Right cardiac atrium (tissue), 5 donors: ENCODE results near the gene THRB. TPM values are rescaled to one million over a fixed set of nuclear protein-coding genes. Genes with fewer than 3 reads are reported as not detected.

ENCODE experiments used
- ATAC-seq, 2 donors: fragments of 200-7000 bp; cut with Tn5 transposase; one replicate each; pipeline versions ENCODE4 v1.8.0 to v1.9.1; 2020; ENCODE audit warnings: moderate library complexity in 2 of 2, mild to moderate bottlenecking in 1 of 2
- DNase-seq, 3 donors: peaks; one replicate each; pipeline ENCODE4 v3.0.0-alpha.2; 2020
- H3K27ac ChIP-seq: one replicate; pipeline ENCODE4 v1.5.1; 2013; ENCODE audit warnings: mild to moderate bottlenecking, low read length, control low read depth, moderate library complexity
- H3K27me3 ChIP-seq: one replicate; pipeline ENCODE4 v1.6.1; 2013; ENCODE audit not compliant: control insufficient read depth, insufficient read depth
- H3K4me1 ChIP-seq: one replicate; pipeline ENCODE4 v1.6.1; 2013; ENCODE audit warnings: low read length; ENCODE audit not compliant: control insufficient read depth, insufficient read depth
- H3K4me3 ChIP-seq: one replicate; pipeline ENCODE4 v1.5.1; 2013; ENCODE audit warnings: low read length, control low read depth
- H3K9me3 ChIP-seq: one replicate; pipeline ENCODE4 v1.6.1; 2013; ENCODE audit warnings: low read length; ENCODE audit not compliant: control insufficient read depth
- WGBS: extraction: QIAGEN DNeasy Blood & Tissue Kit; methylation state at CpG from one replicate; pipeline ENCODE4 v1.1.7; 2013; 5-methylcytosine and 5-hydroxymethylcytosine counted together
- intact Hi-C, 4 donors: fragments of 100-400 bp; cut with DNase I; formaldehyde crosslinking; loops; one replicate each; pipeline versions ENCODE4 v1.11.0 to v1.14.0; 2022 to 2023
- polyA plus RNA-seq: library from polyadenylated mRNA; stranded (reverse); fragments of 200-250 nt; gene quantifications from one replicate; pipeline ENCODE4 v1.2.3, GENCODE V29; 2013
- total RNA-seq, 4 donors: library from RNA; stranded (reverse); fragmentation: NEBNext Ultra II Directional; extraction: Animal tissue kit (Norgen Biotek cat#: 25700); gene quantifications; one replicate each; pipeline ENCODE4 v1.2.1, GENCODE V29; 2021
- donor health status: healthy with polysubstance abuse.
- donor health status: DM: no; HTN: yes; CAD: no.
- donor health status: DM: no; HTN: no; CAD: no.
- donor health status: DM: no; HTN: yes; CAD: no; lungs with severe emphysema.
- donor health status: DM: yes; HTN: yes; CAD: no.

THRB gene
- total and polyA plus RNA-seq, 5 donors = 5.3 to 25.0 (median 18.5) TPM

DNA sequence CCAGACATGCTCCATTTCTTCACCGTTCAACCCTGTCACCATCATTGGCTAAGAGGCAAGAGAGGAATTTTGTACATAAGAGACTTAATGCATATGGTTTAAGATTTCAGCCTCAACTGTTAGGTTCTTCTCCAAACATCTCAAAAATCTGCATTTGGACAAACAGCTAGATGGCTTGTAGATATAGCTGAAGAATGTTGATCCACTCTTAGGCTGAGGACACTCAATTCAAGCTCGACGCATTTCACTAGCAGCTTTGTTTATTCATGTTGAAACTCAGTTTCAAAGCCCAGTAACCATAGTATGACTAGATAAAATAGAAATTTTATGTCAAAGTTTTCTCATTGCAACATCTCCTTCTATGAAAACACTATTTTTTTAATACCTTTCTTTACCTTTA, 208.2 kb downstream of the THRB start:
- intact Hi-C loops = no loop called here
- H3K4me3 ChIP-seq = no peak overlapping the region
- no peak for ATAC-seq
- no peaks in the 10 kb centered on the region for H3K27me3 ChIP-seq
- no peak overlapping the region for H3K27ac ChIP-seq
- H3K9me3 ChIP-seq = no peaks in the 10 kb centered on the region
- 91% methylated on average over 3 of the region's 3 CpGs for WGBS
- H3K4me1 ChIP-seq = peaks cover 5% of the 10 kb centered on the region
- DNase-seq = no peak

DNA sequence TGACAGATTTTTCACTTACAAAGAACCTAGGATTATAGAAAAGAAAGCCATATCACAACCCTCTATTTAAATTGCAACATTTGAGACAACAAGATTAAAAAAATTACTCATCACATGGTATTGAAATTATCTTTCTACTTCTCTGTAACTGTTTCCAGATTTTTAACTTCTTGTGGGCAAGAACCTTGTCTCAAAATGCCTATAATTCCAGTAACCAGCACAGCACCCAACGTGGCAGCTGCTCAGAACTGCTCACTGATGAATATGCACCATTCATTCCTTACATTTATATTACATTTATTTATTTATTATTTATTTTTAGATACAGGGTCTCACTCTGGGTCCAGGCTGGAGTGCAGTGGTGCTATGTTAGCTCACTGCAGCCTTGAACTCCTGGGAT, 216.1 kb downstream of the THRB start:
- Histone ChIP-seq H3K9me3 (no peaks in the 10 kb centered on the region), H3K4me3 (no peak overlapping the region), H3K27me3 (no peaks in the 10 kb centered on the region), H3K27ac (no peak overlapping the region), H3K4me1 (no peaks in the 10 kb centered on the region)
- intact Hi-C loops = no loop called here
- DNase-seq (no peak), ATAC-seq (no peak)
- WGBS = 72% methylated on average over 1 of the region's 1 CpG

DNA sequence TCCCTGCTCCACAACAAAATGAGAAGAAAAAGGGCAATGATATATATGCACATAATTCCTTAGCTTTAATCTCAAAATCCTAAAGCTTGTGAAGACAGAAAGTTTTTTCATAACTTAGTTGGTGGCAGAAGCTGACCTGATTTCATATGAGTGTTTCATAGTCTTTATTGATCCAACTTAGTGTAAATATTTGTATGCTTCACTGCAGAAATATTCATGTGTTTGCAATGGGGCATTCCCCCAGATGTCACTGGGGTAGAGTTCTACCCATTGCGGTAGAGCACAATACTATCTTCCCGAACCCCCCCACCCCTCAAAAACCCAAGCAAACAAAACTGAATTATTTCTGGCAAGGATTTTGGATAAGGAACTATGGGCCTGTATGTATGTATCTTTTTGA, 221.2 kb downstream of the THRB start:
- ATAC-seq (no peak), DNase-seq (no peak)
- H3K27ac ChIP-seq = no peak overlapping the region
- H3K4me1 ChIP-seq = no peaks in the 10 kb centered on the region
- H3K4me3 ChIP-seq = no peak overlapping the region
- H3K9me3 ChIP-seq = no peaks in the 10 kb centered on the region
- intact Hi-C loops = no loop called here
- 97% methylated on average over 2 of the region's 2 CpGs for WGBS
- no peaks in the 10 kb centered on the region for H3K27me3 ChIP-seq

DNA sequence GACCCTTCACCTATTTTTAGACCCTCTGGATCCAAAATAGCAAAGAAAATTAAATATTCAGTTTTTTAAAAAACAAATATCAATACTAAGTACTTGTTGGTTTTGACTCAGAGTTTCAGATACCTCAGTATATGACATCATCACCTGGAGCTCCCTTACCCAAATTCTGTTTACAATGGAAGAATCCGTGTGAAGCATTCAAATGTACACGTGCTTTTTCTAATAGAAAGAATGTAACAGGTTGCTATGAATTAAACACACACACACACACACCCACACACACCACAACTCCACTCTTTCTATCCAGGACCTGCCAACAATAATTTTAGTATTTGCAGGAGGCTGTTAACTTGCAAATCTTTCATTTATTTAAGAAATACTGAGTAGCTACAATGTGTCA, 221.8 kb downstream of the THRB start:
- Histone ChIP-seq H3K9me3 (no peaks in the 10 kb centered on the region), H3K4me3 (no peak overlapping the region), H3K27me3 (no peaks in the 10 kb centered on the region), H3K4me1 (no peaks in the 10 kb centered on the region), H3K27ac (no peak overlapping the region)
- WGBS = 73% methylated on average over 2 of the region's 2 CpGs
- ATAC-seq = no peak
- intact Hi-C loops = no loop called here
- DNase-seq = no peak

DNA sequence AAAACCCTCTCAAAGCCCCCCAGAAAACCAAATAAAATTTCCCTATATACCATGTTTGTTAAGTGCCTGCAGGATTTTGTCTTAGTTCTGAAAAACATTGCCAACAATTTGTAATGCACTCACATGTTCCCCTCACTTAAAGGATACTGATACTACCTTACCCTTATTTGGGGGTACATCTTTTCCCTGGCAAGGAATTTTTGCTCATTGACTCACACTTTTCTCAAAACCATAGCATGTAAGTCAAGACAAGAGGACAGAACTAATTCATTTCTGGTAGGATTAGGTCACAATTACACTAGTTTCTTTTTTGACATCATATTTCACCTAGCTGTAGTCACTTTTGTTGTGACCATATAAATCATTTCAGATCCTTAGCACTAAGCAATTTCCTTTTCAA, 222.2 kb downstream of the THRB start:
- no peaks in the 10 kb centered on the region for H3K9me3 ChIP-seq
- H3K27ac ChIP-seq = no peak overlapping the region
- H3K27me3 ChIP-seq = no peaks in the 10 kb centered on the region
- intact Hi-C loops = no loop called here
- H3K4me1 ChIP-seq = no peaks in the 10 kb centered on the region
- no peak overlapping the region for H3K4me3 ChIP-seq
- no peak for DNase-seq
- ATAC-seq = no peak

DNA sequence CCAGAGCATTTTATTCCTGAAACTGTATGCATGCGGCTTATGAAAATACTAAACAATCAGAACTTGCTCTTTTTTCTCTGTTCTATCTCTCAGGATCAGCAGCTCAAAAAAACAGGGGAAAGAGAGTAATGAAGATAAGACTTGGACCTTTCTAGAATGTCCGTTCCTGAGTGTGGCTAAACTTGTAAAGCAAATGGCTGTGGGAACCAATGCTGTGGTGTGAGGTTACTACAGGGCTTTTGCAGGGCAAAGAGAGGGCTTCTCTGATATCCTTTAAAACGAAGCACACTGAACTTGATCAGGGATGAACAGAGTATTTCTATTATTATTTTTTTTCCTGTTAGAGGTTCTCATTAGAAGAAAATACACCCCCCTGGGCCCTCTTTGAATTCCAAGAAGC, 223.4 kb downstream of the THRB start:
- H3K4me3 ChIP-seq = no peak overlapping the region
- no peak for ATAC-seq
- H3K4me1 ChIP-seq = no peaks in the 10 kb centered on the region
- WGBS = 64% methylated on average over 3 of the region's 3 CpGs
- no peaks in the 10 kb centered on the region for H3K9me3 ChIP-seq
- no peak for DNase-seq
- intact Hi-C loops = no loop called here
- H3K27ac ChIP-seq = no peak overlapping the region
- no peaks in the 10 kb centered on the region for H3K27me3 ChIP-seq

DNA sequence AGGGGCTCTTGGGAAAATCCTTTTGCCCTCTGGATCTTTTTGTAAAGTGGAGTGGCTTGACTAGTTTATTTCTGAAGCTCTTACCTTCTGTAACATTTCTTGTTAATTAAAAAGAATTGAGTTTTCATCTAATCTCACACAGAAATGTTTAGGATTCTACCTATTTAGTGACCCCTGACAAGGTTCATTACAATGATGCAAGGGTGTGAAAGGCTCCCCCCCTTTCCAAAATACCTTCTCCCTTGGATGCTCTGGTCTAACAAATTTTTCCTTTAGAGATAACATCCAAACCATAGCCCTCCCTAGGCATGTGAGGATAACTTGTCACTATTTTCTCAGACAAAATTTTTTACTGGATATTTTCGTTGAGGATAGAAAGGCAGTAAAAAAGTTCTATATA, 223.9 kb downstream of the THRB start:
- Histone ChIP-seq H3K27me3 (no peaks in the 10 kb centered on the region), H3K27ac (no peak overlapping the region), H3K9me3 (no peaks in the 10 kb centered on the region), H3K4me1 (no peaks in the 10 kb centered on the region), H3K4me3 (no peak overlapping the region)
- WGBS = 78% methylated on average over 1 of the region's 1 CpG
- no peak for DNase-seq
- intact Hi-C loops = no loop called here
- ATAC-seq = no peak

DNA sequence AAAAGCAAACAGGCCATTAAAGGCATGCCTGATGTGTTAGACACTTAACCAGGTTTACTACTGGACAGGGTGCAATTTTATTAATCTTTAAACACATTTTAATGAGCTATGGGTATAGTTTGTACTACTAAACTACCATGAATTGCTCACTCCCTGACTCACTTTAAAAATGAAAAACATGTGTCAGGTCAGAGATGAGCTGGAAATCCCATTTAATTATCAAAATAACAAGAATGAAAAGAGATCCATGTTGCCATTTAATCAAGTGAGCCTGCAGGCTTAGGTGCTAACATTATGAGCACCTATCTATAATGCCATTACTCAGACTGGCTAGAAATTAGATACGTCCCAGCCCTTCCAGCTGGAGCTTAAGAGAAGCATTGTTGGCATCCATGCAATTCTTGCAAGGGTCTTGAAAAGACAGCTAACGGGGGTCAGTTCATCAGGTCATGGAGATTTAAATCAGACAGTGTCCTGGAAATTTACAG, 224.4 kb downstream of the THRB start:
- Histone ChIP-seq H3K4me1 (no peaks in the 10 kb centered on the region), H3K9me3 (no peaks in the 10 kb centered on the region), H3K27ac (no peak overlapping the region), H3K4me3 (no peak overlapping the region), H3K27me3 (no peaks in the 10 kb centered on the region)
- intact Hi-C loops = no loop called here
- no peak for ATAC-seq
- 79% methylated on average over 2 of the region's 2 CpGs for WGBS
- no peak for DNase-seq

DNA sequence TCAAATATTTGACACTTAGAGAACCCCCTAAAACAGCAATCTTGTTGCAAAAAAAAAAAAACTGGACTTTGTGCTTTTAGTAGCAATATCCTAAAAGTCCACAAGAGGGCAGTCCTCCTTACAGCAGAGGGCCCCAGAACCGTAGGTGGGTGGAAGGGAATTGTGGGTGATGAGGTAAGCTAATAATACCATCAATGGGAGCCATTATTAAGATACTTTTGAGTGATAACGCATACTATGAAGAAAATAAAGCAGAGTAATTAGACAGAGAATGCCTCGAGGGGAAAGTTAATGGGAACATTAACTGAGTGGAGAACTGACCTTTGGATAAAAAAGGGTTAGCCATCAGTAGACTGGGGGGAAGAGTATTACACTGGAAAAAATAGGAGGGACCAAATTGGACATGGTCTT, 229.9 kb downstream of the THRB start:
- intact Hi-C loops = loop anchor here (5.0 to 10.0 kb wide), 2 partner anchors 230 to 233 kb away; partner anchors contain the start of gene THRB (in 2 of the 4)
- peak; percentile 29 to 65 for ATAC-seq
- Histone ChIP-seq H3K4me3 (no peak overlapping the region), H3K27me3 (no peaks in the 10 kb centered on the region), H3K4me1 (peaks cover 2% of the 10 kb centered on the region), H3K27ac (no peak overlapping the region), H3K9me3 (no peaks in the 10 kb centered on the region)
- peak in 1 of 3 donors; percentile 26 for DNase-seq
- WGBS = 49% methylated on average over 3 of the region's 3 CpGs

DNA sequence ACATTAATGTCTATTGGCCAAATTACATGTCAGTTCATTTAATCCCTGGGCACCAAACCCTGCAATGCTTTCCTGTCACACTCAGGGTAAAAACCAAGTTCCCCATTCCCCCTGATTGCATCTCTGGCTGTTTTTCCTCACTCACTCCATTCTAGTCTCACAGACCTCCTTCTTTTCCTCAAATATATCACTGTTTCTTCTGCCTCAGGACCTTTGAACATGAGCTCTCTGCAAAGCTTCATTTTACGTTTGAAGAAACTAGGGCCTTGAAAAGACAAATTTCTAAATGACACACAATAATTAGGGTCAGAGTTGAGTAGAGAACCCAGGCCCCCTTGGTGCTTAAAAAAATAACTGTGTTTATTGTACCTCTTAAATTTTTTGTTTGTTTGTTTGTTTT, 230.6 kb downstream of the THRB start:
- peaks cover 2% of the 10 kb centered on the region for H3K4me1 ChIP-seq
- no peaks in the 10 kb centered on the region for H3K27me3 ChIP-seq
- DNase-seq = no peak
- H3K27ac ChIP-seq = no peak overlapping the region
- WGBS = 97% methylated on average over 1 of the region's 1 CpG
- H3K4me3 ChIP-seq = no peak overlapping the region
- intact Hi-C loops = loop anchor here (5.0 to 10.0 kb wide), 2 partner anchors 231 to 233 kb away; partner anchors contain the start of gene THRB (in 2 of the 4)
- no peak for ATAC-seq
- no peaks in the 10 kb centered on the region for H3K9me3 ChIP-seq

DNA sequence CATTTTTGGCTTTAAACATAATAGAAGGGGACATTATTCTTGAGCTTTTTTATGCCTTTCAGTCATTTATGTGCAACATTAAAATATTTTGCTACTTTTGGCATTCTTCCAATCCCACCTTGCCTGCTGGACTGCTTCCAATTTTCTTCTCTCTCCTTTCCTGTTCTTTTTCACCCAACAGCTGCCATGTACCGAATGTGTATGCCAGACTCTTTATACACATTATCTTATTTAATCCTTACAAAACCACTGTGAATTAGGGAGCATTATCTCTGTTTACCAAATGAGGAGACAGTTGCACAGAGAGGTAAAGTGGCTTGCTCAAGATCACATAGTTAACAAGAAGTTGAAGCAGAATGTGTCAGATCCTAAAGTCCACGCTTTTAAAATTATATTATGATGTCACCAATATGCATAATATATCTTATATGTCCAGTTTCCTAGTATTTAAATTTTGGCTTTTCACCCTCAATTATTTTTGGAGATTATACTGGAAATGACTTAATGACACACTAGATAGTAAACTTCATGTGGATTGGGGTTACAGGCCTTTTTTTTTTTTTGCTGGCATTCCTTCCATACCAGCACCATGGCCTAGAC, 231.5 kb downstream of the THRB start:
- DNase-seq = no peak
- H3K27ac ChIP-seq = no peak overlapping the region
- intact Hi-C loops = loop anchor here (5.0 to 10.0 kb wide), 2 partner anchors 232 to 234 kb away; partner anchors contain the start of gene THRB (in 2 of the 4)
- no peaks in the 10 kb centered on the region for H3K9me3 ChIP-seq
- peaks cover 7% of the 10 kb centered on the region for H3K4me1 ChIP-seq
- no peak for ATAC-seq
- no peaks in the 10 kb centered on the region for H3K27me3 ChIP-seq
- WGBS = 62% methylated on average over 2 of the region's 2 CpGs
- no peak overlapping the region for H3K4me3 ChIP-seq

DNA sequence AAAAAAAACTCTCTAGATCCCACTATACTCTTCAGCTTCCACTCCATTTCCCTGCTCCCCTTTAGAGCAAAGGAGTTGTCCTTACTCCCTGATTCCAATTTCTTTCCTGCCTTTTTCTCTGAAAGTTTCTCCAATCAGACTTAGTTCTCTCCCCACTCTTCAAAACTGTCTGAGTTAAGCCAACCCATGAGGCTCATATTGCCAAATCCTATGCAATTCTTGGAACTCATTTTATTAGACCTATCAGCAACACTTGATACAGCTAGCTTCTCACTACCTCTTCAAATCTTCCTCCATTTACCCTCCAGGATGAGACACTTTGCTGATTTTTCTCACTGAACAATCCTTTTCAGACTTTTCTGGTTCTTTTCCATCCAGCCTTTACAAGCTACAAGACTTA, 233.1 kb downstream of the THRB start:
- Histone ChIP-seq H3K4me1 (peaks cover 9% of the 10 kb centered on the region), H3K27me3 (no peaks in the 10 kb centered on the region), H3K9me3 (no peaks in the 10 kb centered on the region), H3K4me3 (no peak overlapping the region), H3K27ac (no peak overlapping the region)
- DNase-seq = no peak
- no peak for ATAC-seq
- intact Hi-C loops = loop anchor here (5.0 to 10.0 kb wide), 2 partner anchors 233 to 236 kb away; partner anchors contain the start of gene THRB (in 2 of the 4)
